H1 (cell line): Measurements from ENCODE around the gene TRABD2B. TPM values are rescaled to one million over a fixed set of nuclear protein-coding genes. Genes with fewer than 3 reads are reported as not detected.

Experiments used
- CTCF ChIA-PET: fragments of 300-600 bp; sonication (Branson Sonifier 250); formaldehyde crosslinking; loops from one replicate; lab custom pipeline; 2021; ENCODE audit not compliant: partially characterized antibody; lab: Charles Lee
- POLR2A ChIA-PET: fragments of 300-600 bp; sonication (Branson Sonifier 250); formaldehyde crosslinking; loops from one replicate; lab custom pipeline; 2021; ENCODE audit warnings: inconsistent platforms; ENCODE audit not compliant: partially characterized antibody; lab: Charles Lee
- DNase-seq, 2 experiments: peaks; one replicate each; pipeline versions ENCODE4 v3.0.0 to v3.0.0-alpha.2; 2010 to 2022; ENCODE audit warnings: low spot score in 2 of 2, low read depth in 1 of 2, mixed read lengths in 1 of 2
- FAIRE-seq: peaks from 2 replicates; lab custom pipeline; 2011; peaks lifted over from hg19 to GRCh38; lab: Jason Lieb, UNC
- H2AFZ ChIP-seq: 2 replicates; pipeline ENCODE4 v1.8.1; 2012; ENCODE audit warnings: low read length, inconsistent platforms
- H2AK5ac ChIP-seq: 2 replicates; pipeline ENCODE4 v1.6.1; 2013; ENCODE audit warnings: low read depth, low read length
- H2BK120ac ChIP-seq: replicated peaks from 2 replicates; pipeline ENCODE3; 2013; ENCODE audit warnings: low read depth, low read length, inconsistent platforms
- H2BK12ac ChIP-seq: 2 replicates; pipeline ENCODE4 v1.6.1; 2013; ENCODE audit warnings: low read depth, low read length
- H2BK15ac ChIP-seq: 2 replicates; pipeline ENCODE4 v1.6.1; 2013; ENCODE audit warnings: low read length
- H2BK20ac ChIP-seq: 2 replicates; pipeline ENCODE4 v1.6.1; 2013; ENCODE audit warnings: low read length
- H2BK5ac ChIP-seq: 2 replicates; pipeline ENCODE4 v1.6.1; 2013; ENCODE audit warnings: low read depth, low read length
- H3K14ac ChIP-seq: 2 replicates; pipeline ENCODE4 v1.6.1; 2013; ENCODE audit warnings: inconsistent platforms; ENCODE audit not compliant: insufficient read length
- H3K18ac ChIP-seq: 2 replicates; pipeline ENCODE4 v1.6.1; 2013; ENCODE audit warnings: low read length; ENCODE audit errors: extremely low read depth
- H3K23ac ChIP-seq: 2 replicates; pipeline ENCODE4 v1.6.1; 2013; ENCODE audit warnings: inconsistent platforms; ENCODE audit not compliant: insufficient read length
- H3K23me2 ChIP-seq: 2 replicates; pipeline ENCODE4 v1.6.1; 2013; ENCODE audit warnings: low read depth, low read length
- H3K27ac ChIP-seq: 2 replicates; pipeline ENCODE4 v1.6.1; 2011; ENCODE audit warnings: low read depth, low read length, inconsistent platforms
- H3K27me3 ChIP-seq, 4 experiments: replicated peaks in 1 of 4; 1 replicate in 1 of 4; 2 replicates in 3 of 4; pipeline versions ENCODE4 v1.6.1 to v1.8.1; 2011 to 2013; ENCODE audit warnings: low read length in 3 of 4, mild to moderate bottlenecking in 3 of 4, inconsistent platforms in 2 of 4, mixed read lengths in 2 of 4, moderate library complexity in 1 of 4; ENCODE audit not compliant: control insufficient read depth in 3 of 4, insufficient read depth in 3 of 4; ENCODE audit errors: extremely low read depth in 1 of 4
- H3K36me3 ChIP-seq, 4 experiments: 2 replicates each; pipeline versions ENCODE4 v1.6.1 to v1.8.1; 2011 to 2013; ENCODE audit warnings: mild to moderate bottlenecking in 4 of 4, low read length in 3 of 4, moderate library complexity in 2 of 4, control low read depth in 1 of 4, inconsistent platforms in 1 of 4; ENCODE audit not compliant: insufficient read depth in 4 of 4, control insufficient read depth in 2 of 4
- H3K4ac ChIP-seq: replicated peaks from 2 replicates; pipeline ENCODE3; 2013; ENCODE audit warnings: low read length, low read depth, mixed read lengths, inconsistent platforms; ENCODE audit not compliant: insufficient read length
- H3K4me1 ChIP-seq, 4 experiments: replicated peaks in 1 of 4; 1 replicate in 1 of 4; 2 replicates in 3 of 4; pipeline versions ENCODE4 v1.6.1 to v1.8.1; 2011 to 2013; ENCODE audit warnings: low read length in 3 of 4, inconsistent platforms in 2 of 4, mixed read lengths in 1 of 4; ENCODE audit not compliant: insufficient read depth in 4 of 4, control insufficient read depth in 3 of 4
- H3K4me2 ChIP-seq, 2 experiments: 2 replicates each; pipeline versions ENCODE4 v1.6.1 to v1.8.1; 2011 to 2013; ENCODE audit warnings: low read depth in 2 of 2, low read length in 2 of 2, control low read depth in 1 of 2, inconsistent platforms in 1 of 2, mild to moderate bottlenecking in 1 of 2; ENCODE audit not compliant: insufficient read depth in 1 of 2
- H3K4me3 ChIP-seq, 4 experiments: fragments of 200-600, 300-600 bp in 1 of 4; sonication (generic), shearing (Covaris generic), sonication (Bioruptor Twin) in 1 of 4; 2 replicates each; pipeline versions ENCODE4 v1.5.1 to v1.8.1; 2011 to 2016; ENCODE audit warnings: low read length in 4 of 4, low read depth in 3 of 4, control low read depth in 2 of 4, inconsistent platforms in 2 of 4, mild to moderate bottlenecking in 2 of 4, mixed read lengths in 1 of 4, moderate library complexity in 1 of 4; ENCODE audit not compliant: insufficient read depth in 2 of 4; ENCODE audit errors: extremely low read depth in 1 of 4
- H3K56ac ChIP-seq: replicated peaks from 2 replicates; pipeline ENCODE3; 2013; ENCODE audit warnings: low read depth, mild to moderate bottlenecking, mixed read lengths, low read length, inconsistent platforms; ENCODE audit not compliant: insufficient read length
- H3K79me1 ChIP-seq: 2 replicates; pipeline ENCODE4 v1.6.1; 2013; ENCODE audit warnings: low read depth, low read length, control low read depth
- H3K79me2 ChIP-seq, 2 experiments: 2 replicates each; pipeline versions ENCODE4 v1.6.1 to v1.8.1; 2012 to 2013; ENCODE audit warnings: low read length in 2 of 2, mild to moderate bottlenecking in 2 of 2, inconsistent platforms in 1 of 2; ENCODE audit not compliant: insufficient read depth in 2 of 2, control insufficient read depth in 1 of 2
- H3K9ac ChIP-seq, 4 experiments: replicated peaks in 1 of 4; 1 replicate in 1 of 4; 2 replicates in 3 of 4; pipeline versions ENCODE4 v1.6.1 to v1.8.1; 2011 to 2013; ENCODE audit warnings: low read depth in 3 of 4, low read length in 3 of 4, control low read depth in 2 of 4, mild to moderate bottlenecking in 2 of 4, moderate library complexity in 2 of 4, inconsistent platforms in 1 of 4; ENCODE audit errors: extremely low read depth in 1 of 4
- H3K9me3 ChIP-seq, 2 experiments: 2 replicates each; pipeline versions ENCODE4 v1.6.1 to v1.8.1; 2012 to 2013; ENCODE audit warnings: mild to moderate bottlenecking in 2 of 2, moderate library complexity in 2 of 2, control low read depth in 1 of 2, inconsistent platforms in 1 of 2, low read depth in 1 of 2, low read length in 1 of 2, mixed read lengths in 1 of 2; ENCODE audit not compliant: insufficient read depth in 2 of 2
- H4K20me1 ChIP-seq, 2 experiments: replicated peaks in 1 of 2; 2 replicates each; pipeline versions ENCODE3 to v1.8.1; 2011 to 2013; ENCODE audit warnings: inconsistent platforms in 2 of 2, low read length in 2 of 2, mild to moderate bottlenecking in 1 of 2; ENCODE audit not compliant: insufficient read depth in 2 of 2, control insufficient read depth in 1 of 2
- H4K5ac ChIP-seq: 2 replicates; pipeline ENCODE4 v1.6.1; 2013; ENCODE audit warnings: low read length, low read depth, mixed read lengths, inconsistent platforms; ENCODE audit not compliant: insufficient read length
- H4K8ac ChIP-seq: 2 replicates; pipeline ENCODE4 v1.8.0; 2013; ENCODE audit warnings: mild to moderate bottlenecking, moderate library complexity, low read length, inconsistent platforms; ENCODE audit not compliant: insufficient read depth; ENCODE audit errors: extremely low read depth
- H4K91ac ChIP-seq: replicated peaks from 2 replicates; pipeline ENCODE3; 2013; ENCODE audit warnings: low read length, mixed read lengths, inconsistent platforms; ENCODE audit not compliant: insufficient read length
- ATF3 ChIP-seq: IDR thresholded peaks from 2 replicates; pipeline ENCODE4 v1.6.1; 2011; ENCODE audit warnings: low read depth, mild to moderate bottlenecking, low read length; ENCODE audit not compliant: insufficient read depth
- BACH1 ChIP-seq: IDR thresholded peaks from 2 replicates; pipeline ENCODE4 v1.6.1; 2012; ENCODE audit warnings: low read length, improper control_type of control experiment
- BRCA1 ChIP-seq: IDR thresholded peaks from 2 replicates; pipeline ENCODE4 v1.6.1; 2012; ENCODE audit warnings: low read depth, low read length, improper control_type of control experiment
- CBX5 ChIP-seq: fragments of 300-800, 300-1000 bp; sonication (generic); IDR thresholded peaks from 2 replicates; pipeline ENCODE4 v1.7.1; 2016; ENCODE audit warnings: antibody characterized with exemption, low read length, low read depth
- CREB1 ChIP-seq: IDR thresholded peaks from 2 replicates; pipeline ENCODE4 v1.6.1; 2012; ENCODE audit warnings: inconsistent platforms
- EP300 ChIP-seq, 2 experiments: IDR thresholded peaks; 1 replicate in 1 of 2; 2 replicates in 1 of 2; pipeline ENCODE4 v1.6.1; 2011 to 2012; ENCODE audit warnings: low read depth in 2 of 2, low read length in 2 of 2, mild to moderate bottlenecking in 2 of 2, borderline replicate concordance in 1 of 2, inconsistent platforms in 1 of 2, moderate library complexity in 1 of 2
- JUND ChIP-seq: IDR thresholded peaks from 2 replicates; pipeline ENCODE4 v1.6.1; 2011; ENCODE audit warnings: mild to moderate bottlenecking, improper control_type of control experiment, low read length
- KDM5A ChIP-seq: fragments of 200-600 bp; IDR thresholded peaks from 2 replicates; pipeline ENCODE4 v1.7.1; 2012; ENCODE audit warnings: mild to moderate bottlenecking, low read length, inconsistent platforms, mixed read lengths
- NRF1 ChIP-seq: IDR thresholded peaks from 2 replicates; pipeline ENCODE4 v1.6.1; 2011; ENCODE audit warnings: mild to moderate bottlenecking, low read depth, low read length, improper control_type of control experiment
- PHF8 ChIP-seq: fragments of 200-600 bp; sonication (generic); conservative IDR thresholded peaks from 2 replicates; pipeline ENCODE4 v1.7.1; 2012; ENCODE audit warnings: low read depth, mild to moderate bottlenecking, inconsistent platforms, low read length, moderate library complexity
- SAP30 ChIP-seq: fragments of 300-600 bp; sonication (generic); IDR thresholded peaks from 2 replicates; pipeline ENCODE4 v1.7.1; 2012; ENCODE audit warnings: low read length, moderate library complexity, mild to moderate bottlenecking, inconsistent platforms; ENCODE audit not compliant: insufficient read depth, insufficient replicate concordance
- SIX5 ChIP-seq: IDR thresholded peaks from 2 replicates; pipeline ENCODE4 v1.6.1; 2011; ENCODE audit warnings: mild to moderate bottlenecking, low read depth, low read length
- SUZ12 ChIP-seq: fragments of 200-600 bp; sonication (generic); IDR thresholded peaks from 2 replicates; pipeline ENCODE4 v1.6.1; 2012; ENCODE audit warnings: mild to moderate bottlenecking, inconsistent platforms, low read length, moderate library complexity, mixed read lengths
- TAF1 ChIP-seq: IDR thresholded peaks from 2 replicates; pipeline ENCODE4 v1.6.1; 2011; ENCODE audit warnings: mild to moderate bottlenecking, low read depth, low read length
- TBP ChIP-seq: IDR thresholded peaks from 2 replicates; pipeline ENCODE4 v1.6.1; 2011; ENCODE audit warnings: low read depth, low read length, improper control_type of control experiment
- WGBS, 2 experiments: shearing (Covaris generic) in 1 of 2; methylation state at CpG; one replicate each; pipeline versions ENCODE4 v1.1.6 to v1.1.7; 2013 to 2015; ENCODE audit warnings: low lambda C conversion rate in 2 of 2, mixed read lengths in 2 of 2, inconsistent platforms in 1 of 2, low coverage in 1 of 2, missing lambda C conversion rate in 1 of 2; ENCODE audit not compliant: insufficient replicate concordance in 2 of 2, insufficient coverage in 1 of 2, insufficient read length in 1 of 2; ENCODE audit errors: extremely low coverage in 1 of 2, missing lambda C conversion rate in 1 of 2; 5-methylcytosine and 5-hydroxymethylcytosine counted together
- polyA plus RNA-seq, 7 experiments: library from polyadenylated mRNA; depleted of rRNA in 3 of 7; stranded (reverse) in 5 of 7; unstranded in 2 of 7; fragments of >200 nt in 5 of 7; fragments of 200-250 nt in 2 of 7; gene quantifications; 1 replicate in 5 of 7; 2 replicates in 1 of 7; 4 replicates in 1 of 7; pipeline versions ENCODE4 v1.2.1 to v1.2.3, GENCODE V29; 2011 to 2013; ENCODE audit warnings: missing spikeins in 2 of 7, mixed read lengths in 2 of 7
- total RNA-seq: library from RNA; stranded (reverse); fragmentation: NEBNext Ultra II Directional; extraction: Animal tissue kit (Norgen Biotek cat#: 25700); gene quantifications from 2 replicates; pipeline ENCODE4 v1.2.1, GENCODE V29; 2021

The TRABD2B gene
- total and polyA plus RNA-seq, 2 of the 8 experiments (the other 6 are each of a cell fraction or from before 2014, with no cell fraction given) = 0.95 to 3.4 TPM

- H3K27me3 ChIP-seq = no peaks in the 10 kb centered on the region
- CTCF ChIA-PET = interaction anchor here (0.6 to 1.8 kb wide), 7 partner anchors 14 to 104 kb away, joined by 3 to 7 read pairs (median 3); no protein-coding TSS in a partner anchor
- no peaks in the 10 kb centered on the region for H3K23me2 ChIP-seq
- H3K9ac ChIP-seq = no peak overlapping the region
- no peak overlapping the region for H2BK12ac ChIP-seq
- H3K4me2 ChIP-seq = no peak overlapping the region
- H4K20me1 ChIP-seq = no peaks in the 10 kb centered on the region
- H3K79me1 ChIP-seq = no peaks in the 10 kb centered on the region
- H3K4me1 ChIP-seq = peaks cover 3 to 26% (median 11%) of the 10 kb centered on the region in 4 experiments
- no peak overlapping the region for H2AK5ac ChIP-seq
- H2AFZ ChIP-seq = no peak overlapping the region
- no peak overlapping the region for H3K56ac ChIP-seq
- POLR2A ChIA-PET = no interaction called here
- H3K79me2 ChIP-seq = no peaks in the 10 kb centered on the region
- H2BK120ac ChIP-seq = no peak overlapping the region
- no peak overlapping the region for H3K4me3 ChIP-seq
- H3K4ac ChIP-seq = no peak overlapping the region
- no peak overlapping the region for H2BK5ac ChIP-seq
- 93% methylated on average over 2 of the region's 3 CpGs; no CpG with 5 or more reads in 1 of the 2 experiments for WGBS, 2 experiments
- no peaks in the 10 kb centered on the region for H3K36me3 ChIP-seq
- DNase-seq (no peak), FAIRE-seq (no peak)
- H4K8ac ChIP-seq = no peak overlapping the region
- H4K91ac ChIP-seq = no peak overlapping the region
- H2BK20ac ChIP-seq = no peak overlapping the region
- H3K14ac ChIP-seq = no peak overlapping the region
- H3K23ac ChIP-seq = no peak overlapping the region
- H3K9me3 ChIP-seq = no peaks in the 10 kb centered on the region
- no peak overlapping the region for H2BK15ac ChIP-seq
- H3K18ac ChIP-seq = no peak overlapping the region
- no peak overlapping the region for H4K5ac ChIP-seq
- no peak overlapping the region for H3K27ac ChIP-seq
- no peak for TF ChIP-seq TAF1
- no peak for TF ChIP-seq EP300 (IDR thresholded peaks at IDR 0.05; ENCODE audit: borderline replicate concordance in 1 of 2, low read depth in 2 of 2, low read length in 2 of 2)
- TF ChIP-seq JUND = no peak
- TF ChIP-seq TBP = no peak
- no peak for TF ChIP-seq KDM5A
- no peak for TF ChIP-seq SIX5
- TF ChIP-seq PHF8 = no peak
- no peak for TF ChIP-seq CREB1
- TF ChIP-seq BACH1 = no peak
- no peak for TF ChIP-seq SUZ12
- no peak for TF ChIP-seq BRCA1
- no peak for TF ChIP-seq SAP30
- no peak for TF ChIP-seq NRF1
- no peak for TF ChIP-seq CBX5
- no peak for TF ChIP-seq ATF3
These were observed 155.8 kb downstream of the TRABD2B start for GRCh38 chr1:47841356-47841755.
